GM19372 (cell line): ENCODE measurements around the gene BHLHE23.

Experiments used
- ATAC-seq: cut with Tn5 transposase; IDR thresholded peaks from one replicate; pipeline ENCODE4 v1.9.1; 2021; ENCODE audit warnings: mild to moderate bottlenecking, low read depth, moderate library complexity; ENCODE audit not compliant: unreplicated experiment

BHLHE23 gene

DNA sequence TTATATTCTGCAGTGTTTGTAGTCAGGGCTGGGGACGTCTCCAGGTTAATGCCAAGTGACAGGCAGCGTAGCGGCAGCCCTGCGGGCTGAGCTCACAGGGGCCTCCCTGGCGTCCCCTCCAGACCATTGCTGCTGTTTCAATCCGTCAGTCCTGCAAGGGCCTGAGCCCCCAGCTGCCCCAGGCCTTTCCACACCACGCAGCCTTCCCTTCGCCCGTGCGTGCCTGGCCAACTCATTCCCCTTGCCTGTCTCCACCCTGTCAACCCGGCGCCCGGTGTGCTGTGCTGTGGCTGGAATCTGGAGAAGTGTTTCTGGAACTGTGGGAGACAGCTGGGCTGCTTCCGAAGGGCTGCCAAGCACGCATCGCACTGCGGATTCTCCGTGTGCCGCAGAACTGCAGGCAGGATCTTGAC, 11.9 kb downstream of the BHLHE23 start:
- ATAC-seq, result no peak

DNA sequence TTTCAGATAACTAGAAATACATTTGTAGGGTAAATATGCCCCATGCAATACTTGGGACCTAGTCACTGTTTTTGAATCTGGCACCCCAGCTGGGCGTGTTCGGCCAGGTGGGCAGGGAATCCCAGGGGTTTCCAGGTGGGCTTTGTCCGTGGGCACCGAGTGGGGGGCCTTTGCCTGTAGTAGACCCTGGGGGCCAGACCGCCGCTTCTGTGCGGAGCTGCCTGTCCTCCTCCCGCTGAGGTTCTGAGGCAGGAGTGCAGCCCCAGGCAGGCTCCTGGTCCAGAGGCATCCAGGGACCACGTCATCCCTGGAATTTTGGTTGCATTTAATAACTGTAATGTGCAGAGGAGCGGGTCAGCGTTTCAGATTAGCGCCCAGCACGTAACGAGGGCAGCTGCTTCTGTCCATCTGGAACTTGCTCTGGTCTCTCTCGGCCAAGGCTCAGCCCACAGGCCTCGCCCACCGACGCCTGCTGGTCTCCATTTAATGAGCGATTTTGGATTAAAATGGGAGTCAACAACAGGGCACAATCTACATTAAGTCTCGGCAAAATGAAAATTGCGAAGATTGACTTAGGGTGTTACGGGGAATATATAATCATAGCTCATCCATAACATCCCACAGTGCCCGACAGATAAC, 12.8 kb downstream of the BHLHE23 start:
- ATAC-seq, result no peak

DNA sequence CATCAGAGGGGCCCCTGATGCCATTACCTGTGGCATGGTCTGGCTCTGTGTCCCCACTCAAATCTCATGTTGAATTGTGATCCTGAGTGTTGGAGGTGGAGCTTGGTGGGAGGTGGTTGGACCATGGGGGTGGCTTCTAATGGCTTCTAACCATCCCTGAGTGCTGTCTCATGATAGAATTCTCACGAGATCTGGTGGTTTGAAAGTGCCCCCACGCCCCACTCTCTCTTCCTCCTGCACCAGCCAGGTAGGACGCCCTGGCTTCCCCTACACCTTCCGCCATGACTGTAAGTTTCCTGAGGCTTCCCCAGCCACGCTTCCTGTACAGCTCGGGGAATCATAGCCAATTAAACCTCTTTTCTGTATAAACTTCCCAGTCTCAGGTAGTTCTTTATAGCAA, 14.9 kb downstream of the BHLHE23 start:
- ATAC-seq, result no peak

DNA sequence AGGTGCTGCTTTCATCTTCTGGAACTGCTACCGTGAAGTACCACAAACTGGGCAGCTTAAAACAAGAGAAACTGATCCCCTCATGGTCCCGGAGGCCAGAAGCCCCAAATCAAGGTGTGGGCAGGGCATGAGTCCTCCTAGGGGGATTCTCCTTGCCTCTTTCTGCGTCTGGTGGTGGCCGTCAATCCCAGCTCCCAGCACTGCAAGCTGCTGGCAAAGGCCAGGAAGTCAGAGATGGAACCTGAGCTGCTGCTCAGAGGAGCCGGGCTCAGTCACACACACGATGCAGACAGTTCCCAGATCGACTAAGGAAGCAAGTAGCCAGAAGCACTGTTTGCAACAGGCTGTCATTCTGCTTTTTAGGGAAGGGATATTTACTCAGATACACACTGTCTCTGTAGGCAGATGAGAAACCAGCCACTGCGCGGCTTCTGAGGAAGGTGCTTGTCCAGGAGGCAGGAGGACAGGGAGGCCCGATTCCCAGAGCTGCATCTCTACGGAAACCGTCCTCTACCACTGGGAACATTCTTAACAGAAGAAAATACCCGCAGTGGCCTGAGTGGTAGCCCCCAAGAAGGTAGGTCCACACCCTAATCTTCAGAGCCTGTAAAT, 15.5 kb downstream of the BHLHE23 start:
- ATAC-seq, result no peak

DNA sequence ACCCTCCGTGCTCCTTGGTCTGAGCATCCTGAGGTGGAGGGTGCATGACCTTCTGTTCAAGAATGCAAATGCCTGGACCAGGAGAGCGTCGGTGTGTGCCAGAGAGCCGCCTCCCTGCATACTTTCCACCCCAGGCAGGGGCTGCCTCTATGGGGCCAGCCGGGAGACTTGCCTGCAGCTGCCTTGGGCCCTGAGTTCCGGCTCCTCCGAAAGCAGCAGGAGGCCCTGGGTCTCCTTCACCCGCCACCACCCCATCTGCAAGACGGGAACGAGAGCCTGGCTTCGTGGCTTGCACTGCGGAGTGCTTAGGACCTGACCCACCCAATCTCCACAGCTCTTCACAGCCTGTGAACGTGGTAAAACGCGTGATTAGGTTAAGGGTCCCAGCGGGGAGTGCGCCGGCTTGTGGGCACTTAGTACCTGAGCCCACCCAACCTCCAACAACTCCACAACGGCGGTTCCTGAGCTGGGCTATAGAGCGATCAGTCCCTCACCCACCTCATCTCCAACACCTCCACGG, 16.4 kb downstream of the BHLHE23 start:
- ATAC-seq, result no peak

DNA sequence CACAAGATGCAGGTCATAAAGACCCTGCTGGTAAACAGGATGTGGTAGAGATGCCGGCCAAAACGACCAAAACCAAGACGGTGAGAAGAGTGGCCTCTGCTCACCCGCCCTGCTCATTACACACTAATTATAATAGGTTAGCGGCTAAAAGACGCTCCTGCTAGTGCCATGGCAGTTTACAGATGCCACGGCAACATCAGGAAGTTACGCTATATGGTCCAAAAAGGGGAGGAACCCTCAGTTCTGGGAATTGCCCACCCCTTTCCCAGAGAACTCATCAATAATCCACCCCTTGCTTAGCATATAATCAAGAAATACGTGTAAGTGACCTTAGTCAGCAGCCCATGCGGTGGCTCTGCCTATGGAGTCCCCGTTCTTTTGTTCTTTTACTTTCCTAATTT, 17.6 kb downstream of the BHLHE23 start:
- ATAC-seq, result no peak

DNA sequence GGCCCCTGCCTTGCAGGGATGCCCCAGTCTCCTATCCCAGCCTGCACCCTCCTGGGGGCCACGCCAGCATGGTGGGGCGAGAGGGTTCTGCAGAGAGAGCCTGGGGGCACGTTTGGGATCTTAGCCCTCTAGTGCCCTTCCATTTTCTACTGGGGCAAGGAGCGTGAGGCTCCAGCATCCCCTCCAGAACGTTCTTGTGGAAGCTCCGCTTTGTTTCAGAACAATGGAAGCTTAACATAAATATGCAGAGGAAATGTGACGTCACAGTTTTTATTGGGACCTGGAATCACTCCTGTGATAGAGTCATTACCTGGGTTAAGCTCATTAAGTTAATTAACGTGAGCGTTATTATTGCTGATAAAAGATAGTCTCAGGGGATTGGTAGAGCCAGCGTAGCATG, 19.6 kb downstream of the BHLHE23 start:
- no peak for ATAC-seq

DNA sequence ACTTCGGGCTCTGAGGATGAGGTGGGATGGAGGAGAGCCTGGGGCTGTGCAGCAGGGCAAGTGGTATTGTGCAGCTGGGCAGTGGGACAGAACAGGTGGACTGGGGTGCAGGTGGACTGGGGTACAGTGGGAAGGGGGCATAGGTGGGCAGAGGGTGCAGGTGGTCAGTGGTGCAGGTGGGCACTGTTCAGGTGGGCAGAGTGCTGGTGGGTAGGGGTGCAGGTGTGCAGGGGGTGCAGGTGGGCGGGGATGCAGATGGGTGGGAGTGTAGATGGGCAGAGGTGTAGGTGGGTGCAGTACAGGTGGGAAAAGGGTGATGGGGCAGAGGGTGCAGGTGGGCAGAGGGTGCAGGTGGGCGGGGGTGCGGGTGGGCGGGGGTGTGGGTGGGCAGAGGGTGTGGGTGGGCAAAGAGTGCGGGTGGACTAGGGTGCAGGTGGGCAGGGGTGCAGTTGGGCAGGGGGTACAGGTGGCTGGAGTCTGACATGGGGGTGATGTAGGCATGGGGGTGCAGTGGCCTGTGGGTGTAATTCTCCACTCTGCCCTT, 20.4 kb downstream of the BHLHE23 start:
- ATAC-seq, result no peak

DNA sequence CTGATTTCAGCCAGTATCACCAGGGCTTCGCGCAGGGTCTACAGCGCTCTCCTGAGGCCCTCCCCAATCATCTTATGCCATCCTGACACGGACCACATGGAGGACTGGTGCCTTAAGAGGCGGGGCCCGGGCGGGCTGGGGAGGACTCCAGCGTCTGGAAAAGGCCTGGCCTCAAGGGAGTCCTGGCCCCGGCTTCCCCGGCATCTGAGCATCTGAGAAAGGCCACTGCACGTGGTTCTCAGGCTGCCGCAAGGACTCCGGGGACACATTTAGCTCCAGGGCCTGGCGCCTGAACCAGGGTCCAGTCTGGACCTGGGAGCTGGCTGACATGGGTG, 21.4 kb downstream of the BHLHE23 start:
- ATAC-seq, result no peak

DNA sequence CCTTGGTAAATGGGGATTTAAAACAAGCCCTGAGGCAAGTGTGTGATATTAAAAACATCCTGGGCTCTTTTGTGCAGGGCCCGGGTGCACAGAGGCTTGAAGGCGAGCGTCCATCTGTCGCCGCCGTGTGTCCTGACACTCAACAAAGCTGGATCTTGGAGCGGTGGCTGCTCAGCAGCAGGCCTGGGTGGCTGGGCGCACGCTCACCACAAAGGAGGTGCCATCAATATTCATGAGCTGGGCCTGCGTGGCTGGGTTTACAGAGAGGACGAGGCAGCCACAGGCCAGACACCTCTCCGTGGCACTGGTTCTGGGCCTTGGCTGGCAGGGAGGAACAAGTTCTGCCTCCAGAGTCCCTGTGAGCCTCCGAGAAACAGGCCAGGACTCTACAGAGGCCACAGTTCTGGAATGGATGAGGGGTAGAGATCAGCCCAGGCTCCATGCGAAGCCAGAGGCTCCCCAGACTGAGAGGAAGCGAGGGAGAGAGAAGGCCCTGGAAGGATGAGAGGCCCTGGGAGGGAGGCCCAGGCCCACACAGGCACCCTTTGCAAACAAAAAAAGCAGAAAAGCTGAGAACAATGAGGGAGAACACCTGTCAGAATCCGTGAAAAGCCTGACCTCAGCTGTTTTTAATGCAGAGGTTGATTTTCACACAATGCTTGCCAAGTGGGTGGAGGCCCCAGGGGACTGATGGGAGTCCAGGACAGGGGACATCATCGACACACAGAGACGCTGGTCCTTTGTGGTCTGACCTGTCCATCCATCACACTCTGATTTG, 21.9 kb downstream of the BHLHE23 start:
- no peak for ATAC-seq

DNA sequence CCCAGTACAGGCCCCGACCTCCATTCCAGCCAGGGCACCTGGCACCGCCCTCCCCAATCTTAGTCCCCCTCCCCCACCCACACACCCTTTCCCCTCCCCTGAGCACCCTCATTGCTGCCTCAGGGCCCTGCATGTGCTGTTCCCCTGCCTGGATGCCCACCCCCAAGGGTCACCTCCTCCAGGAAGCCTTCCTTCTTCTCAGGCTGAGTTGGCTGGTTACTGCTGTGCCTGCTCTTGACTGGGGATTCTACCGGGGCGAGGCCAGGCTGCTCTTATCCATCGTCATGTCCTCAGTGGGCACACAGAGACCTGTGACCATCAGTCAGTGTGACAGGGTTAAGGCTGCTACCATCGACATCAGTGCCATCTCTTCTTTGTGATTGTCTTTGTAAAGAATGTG, 23.6 kb downstream of the BHLHE23 start:
- ATAC-seq, result no peak

DNA sequence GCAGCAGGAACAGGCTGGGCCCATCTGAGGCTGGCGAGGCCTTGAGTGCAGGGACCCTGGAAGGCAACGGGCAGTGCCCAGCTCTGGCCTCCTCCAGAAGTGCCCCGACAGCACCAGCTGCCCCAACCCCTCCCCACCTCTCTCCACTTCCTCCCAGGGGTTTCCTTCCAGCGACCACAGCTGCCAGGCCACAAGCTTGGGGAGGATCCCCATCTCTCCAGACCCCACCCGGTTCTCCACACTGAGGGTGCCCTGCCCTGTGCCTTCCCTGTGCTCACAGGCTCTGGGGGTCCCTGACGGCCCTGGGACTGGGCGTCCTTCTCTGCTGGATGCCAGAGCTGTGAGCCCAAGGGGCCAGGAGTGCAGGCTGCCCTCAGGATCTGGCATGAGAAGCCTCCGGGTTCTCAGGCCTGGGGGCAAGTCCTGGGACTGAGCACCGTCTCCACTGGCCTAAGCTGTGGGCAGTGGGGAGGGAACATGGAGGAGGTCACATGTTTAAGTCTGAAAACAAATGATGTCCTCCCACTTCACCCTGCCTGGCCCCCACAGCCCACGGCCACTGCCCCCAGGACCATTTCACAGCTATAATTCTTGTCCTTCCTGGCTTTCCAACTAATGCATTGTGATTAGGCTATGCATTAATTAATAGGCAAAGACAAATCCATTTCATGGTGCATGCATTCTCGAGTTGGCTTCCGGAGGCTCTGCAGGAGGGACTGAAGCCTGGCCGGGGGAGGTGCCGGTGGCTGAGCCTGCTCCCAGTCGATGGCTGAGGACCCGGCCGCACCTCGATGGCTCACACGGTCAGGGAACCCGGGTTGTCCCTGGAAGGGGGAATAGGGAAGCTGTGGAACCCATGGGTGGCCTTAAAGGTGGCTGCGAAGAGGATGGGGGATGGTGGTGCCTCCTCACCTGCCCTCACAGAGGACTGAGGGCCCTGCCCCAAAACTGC, 24.4 kb downstream of the BHLHE23 start:
- no peak for ATAC-seq

DNA sequence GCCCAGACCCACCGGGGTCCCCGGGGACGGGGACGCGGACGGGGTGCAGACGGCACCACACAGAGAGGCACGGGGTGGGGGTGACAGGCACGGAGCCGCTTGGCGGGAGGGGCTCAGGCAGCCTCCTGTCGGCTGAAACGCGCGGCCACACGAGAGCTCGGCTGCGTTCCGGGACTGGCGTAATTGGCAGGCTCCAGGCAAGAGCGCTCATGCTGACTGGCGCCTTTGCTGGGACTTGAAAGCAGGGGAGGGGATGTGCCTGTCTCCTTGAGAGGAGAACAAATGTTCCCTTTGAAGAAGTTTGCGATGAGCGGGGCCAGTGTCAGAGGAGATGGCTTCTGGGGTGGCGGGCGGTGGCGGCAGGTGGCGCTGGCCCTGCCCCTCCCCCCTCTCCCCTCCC, 25.8 kb downstream of the BHLHE23 start:
- ATAC-seq, result no peak

DNA sequence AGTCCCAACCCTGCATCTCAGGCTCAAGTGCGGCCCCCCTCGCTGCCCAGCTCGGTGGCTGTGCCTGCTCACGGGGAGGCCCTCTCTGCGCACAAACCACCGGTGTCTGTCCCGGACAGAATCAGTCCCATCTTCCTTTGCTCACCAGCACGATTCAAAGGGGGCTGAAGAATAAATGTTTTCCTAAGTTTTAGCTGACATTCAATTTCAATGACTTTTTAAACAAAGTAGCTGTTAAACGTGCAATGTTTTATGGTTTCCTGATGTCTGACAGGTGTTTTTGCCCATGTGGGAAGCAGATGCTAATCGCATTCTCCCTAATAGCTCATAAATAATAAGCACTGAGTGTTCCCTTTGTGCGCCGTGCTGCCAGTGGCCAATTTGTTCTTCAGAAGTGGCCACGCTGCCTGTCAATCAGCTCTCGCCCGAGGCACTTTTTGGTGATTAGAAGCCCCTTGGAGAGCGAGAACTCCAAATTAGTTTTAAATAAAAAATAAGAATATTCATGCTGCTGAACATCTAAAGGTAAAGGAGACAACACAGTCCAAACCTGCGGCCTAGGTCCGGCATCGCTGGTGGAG, 26.3 kb downstream of the BHLHE23 start:
- ATAC-seq, result no peak

DNA sequence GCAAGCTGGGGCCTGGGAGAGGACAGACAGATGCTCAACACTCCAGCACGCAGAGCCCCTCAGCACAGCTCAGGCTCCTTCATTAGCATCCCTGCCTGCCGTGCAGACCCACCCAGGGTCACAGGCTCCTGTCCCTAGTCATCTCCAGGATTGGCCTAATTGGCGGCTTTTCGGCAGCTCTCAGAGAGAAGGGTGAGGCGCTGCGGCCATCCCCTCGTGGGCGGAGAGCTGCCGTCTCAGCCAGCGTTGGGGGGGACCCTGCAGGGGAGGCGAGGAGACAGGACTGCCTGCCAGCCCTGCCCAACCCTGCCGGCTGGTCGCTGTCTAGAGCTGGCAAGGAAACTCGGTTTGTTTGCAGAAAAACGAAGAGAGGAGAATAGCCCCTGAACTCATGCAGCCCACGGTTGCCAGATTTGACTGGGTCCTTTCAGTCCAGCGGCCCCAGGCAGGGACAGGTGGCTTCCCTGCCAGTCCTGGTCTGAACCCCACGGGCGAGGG, 26.8 kb downstream of the BHLHE23 start:
- ATAC-seq, result no peak

DNA sequence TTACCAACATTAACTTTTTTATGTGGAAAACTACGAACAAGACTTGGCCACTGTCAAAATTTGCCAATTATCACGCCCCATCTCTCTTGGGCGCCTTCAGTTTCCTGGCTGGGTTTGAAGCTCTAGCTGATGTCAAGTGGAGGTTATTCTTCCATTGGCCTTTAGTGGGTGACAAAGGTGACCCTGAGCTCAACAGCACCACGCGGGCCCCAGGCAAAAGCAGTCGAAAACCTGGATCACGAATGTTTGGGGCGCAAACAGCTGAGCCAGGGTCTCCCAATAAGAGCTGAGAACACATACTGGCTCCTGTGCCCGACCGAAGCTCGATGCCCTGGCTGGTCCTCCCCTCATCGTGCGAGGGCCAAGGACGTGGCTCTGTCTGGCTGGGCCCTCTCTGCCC, 27.5 kb downstream of the BHLHE23 start:
- no peak for ATAC-seq

DNA sequence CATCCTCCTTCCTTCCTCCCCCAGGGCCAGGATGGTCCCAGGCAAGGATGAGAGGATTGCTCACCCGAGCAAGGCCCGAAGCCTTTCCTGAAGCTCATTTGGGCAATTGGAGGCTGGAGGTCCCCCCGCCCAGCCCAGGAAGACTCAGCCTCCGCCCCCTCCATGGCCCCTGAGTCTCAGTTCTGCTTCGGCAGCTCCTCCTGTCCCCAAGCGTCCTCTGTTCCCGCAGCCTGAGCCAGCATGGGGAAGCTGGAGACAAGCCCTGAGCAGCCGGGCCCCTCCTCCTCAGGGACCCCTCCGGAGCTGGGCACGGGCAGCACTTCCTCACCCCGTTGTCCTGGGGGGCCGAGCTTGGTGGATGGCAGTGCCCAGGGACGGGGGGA, 28.2 kb downstream of the BHLHE23 start:
- ATAC-seq, result no peak

DNA sequence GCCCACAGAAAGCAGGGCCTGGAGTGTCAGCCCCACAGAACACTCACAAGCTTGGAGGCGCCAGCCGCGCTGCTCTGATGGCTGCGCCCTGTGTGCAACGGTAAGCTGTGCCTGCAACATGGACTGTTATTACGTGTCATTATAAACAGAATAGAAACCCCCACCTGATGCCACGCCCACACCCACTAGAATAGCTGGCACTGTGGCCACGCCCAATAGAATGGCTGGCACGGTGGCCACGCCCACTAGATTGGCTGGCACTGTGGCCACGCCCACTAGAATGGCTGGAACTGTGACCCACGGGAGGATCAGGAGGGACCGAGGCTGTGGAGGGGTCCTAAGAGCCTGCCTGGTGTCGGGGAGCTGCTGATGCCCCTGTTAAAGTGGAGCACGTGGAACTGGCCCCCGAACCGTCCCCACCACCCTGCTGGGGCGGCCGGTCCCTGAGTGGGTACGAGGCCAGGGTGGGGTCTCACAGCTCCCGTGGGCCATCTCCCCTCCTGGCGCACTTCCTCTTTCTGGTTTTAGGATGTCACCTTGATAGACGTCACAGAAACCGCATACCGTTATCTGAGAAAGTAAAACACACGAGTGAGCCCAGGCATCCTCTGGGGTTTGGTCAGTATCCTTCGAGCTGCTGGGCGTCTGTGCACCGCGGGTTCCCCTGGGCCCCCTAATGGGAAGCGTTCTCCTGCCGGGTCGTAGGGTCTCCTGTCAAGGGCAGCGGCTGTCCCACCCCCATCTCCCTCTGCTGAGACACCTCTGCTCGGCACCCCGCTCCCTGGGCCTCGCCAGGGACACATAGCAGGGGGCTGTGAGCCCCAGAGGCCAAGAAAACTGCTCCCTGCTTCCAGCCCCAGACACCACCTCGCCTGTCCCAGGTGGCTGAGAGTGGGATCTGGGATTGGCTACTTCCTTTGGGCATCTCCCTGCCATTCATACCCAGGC, 28.9 kb downstream of the BHLHE23 start:
- peak; percentile 62 for ATAC-seq

DNA sequence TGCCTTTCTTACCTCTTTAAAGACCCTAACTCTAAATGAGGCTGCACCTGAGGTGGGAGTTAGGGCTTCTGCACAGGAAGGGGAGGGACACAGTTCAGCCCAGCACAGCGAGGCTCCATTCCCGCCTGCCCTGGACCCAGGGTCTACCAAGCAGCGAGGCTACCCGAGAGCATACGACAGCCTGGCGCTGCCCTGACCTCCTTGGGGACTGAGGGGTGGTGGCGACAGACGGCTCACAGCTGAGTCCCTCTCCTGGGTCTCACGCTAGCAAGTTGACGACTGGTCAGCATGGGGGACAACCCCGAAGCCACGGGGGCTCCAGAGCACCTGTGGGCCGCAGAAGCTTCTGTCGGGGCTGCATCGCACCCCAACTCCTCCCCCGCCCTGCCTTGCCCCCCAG, 29.9 kb downstream of the BHLHE23 start:
- ATAC-seq, result no peak
